ENCODE results near the gene RNF213.

DNA sequence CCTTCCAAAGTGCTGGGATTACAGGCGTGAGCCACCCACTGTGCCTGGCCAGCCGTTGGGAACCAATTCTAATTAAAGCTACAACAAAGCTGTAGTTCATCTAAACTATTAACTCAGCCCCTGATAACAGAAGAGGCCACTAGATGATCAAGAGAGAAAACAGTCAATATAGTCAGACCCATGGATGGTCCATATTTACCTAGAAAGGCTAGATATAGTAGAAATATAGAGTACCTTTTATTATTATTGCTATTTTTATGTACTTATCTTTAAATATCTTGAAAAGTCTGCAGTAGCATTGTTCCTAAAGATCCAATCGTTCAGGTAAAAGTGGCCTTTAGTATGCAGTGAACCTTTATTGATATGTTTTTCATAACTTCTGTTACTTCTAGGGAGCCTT lies 43.2 kb downstream of the RNF213 start:
- TF ChIP-seq, protein P1, sequence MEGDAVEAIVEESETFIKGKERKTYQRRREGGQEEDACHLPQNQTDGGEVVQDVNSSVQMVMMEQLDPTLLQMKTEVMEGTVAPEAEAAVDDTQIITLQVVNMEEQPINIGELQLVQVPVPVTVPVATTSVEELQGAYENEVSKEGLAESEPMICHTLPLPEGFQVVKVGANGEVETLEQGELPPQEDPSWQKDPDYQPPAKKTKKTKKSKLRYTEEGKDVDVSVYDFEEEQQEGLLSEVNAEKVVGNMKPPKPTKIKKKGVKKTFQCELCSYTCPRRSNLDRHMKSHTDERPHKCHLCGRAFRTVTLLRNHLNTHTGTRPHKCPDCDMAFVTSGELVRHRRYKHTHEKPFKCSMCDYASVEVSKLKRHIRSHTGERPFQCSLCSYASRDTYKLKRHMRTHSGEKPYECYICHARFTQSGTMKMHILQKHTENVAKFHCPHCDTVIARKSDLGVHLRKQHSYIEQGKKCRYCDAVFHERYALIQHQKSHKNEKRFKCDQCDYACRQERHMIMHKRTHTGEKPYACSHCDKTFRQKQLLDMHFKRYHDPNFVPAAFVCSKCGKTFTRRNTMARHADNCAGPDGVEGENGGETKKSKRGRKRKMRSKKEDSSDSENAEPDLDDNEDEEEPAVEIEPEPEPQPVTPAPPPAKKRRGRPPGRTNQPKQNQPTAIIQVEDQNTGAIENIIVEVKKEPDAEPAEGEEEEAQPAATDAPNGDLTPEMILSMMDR (IDR thresholded peaks at IDR 0.05): no peak
- TF ChIP-seq POLR2A (IDR thresholded peaks at IDR 0.05): no peak

Measured in adrenal gland (tissue), 5 donors.